Measurements from ENCODE around the gene DNER. TPM values are rescaled to one million over a fixed set of nuclear protein-coding genes. Genes with fewer than 3 reads are reported as not detected.

Gene DNER
- total and polyA plus RNA-seq, 10 of the 15 experiments (the other 5 are each of a cell fraction or from before 2014, with no cell fraction given), result 0.04 to 0.08 (median 0.07) TPM; not detected in 7

- TF ChIP-seq ESRRA (IDR thresholded peaks at IDR 0.05; ENCODE audit: low read length) (no peak), CEBPZ (IDR thresholded peaks at IDR 0.05; ENCODE audit: low read depth, low read length) (no peak), TARDBP (IDR thresholded peaks at IDR 0.05; ENCODE audit: borderline replicate concordance) (no peak), RCOR1 (conservative IDR thresholded peaks at IDR 0.05; ENCODE audit: low read depth, low read length) (no peak), NFXL1 (IDR thresholded peaks at IDR 0.05; ENCODE audit: borderline replicate concordance) (no peak), EGR1 (IDR thresholded peaks at IDR 0.05; ENCODE audit: borderline replicate concordance in 1 of 2, low read depth in 2 of 2, low read length in 2 of 2) (no peak), KAT2A (conservative IDR thresholded peaks at IDR 0.05; ENCODE audit: control insufficient read depth, low read depth, low read length) (no peak), JUNB (IDR thresholded peaks at IDR 0.05) (no peak)
Observed at GRCh38 chr2:229582151-229582550, 132.2 kb downstream of the DNER start (continued).

- ChIA-PET POLR2A (no interaction called here), SMC1A (ENCODE audit: uncharacterized antibody, unreplicated experiment) (interaction anchor here (0.6 to 1.5 kb wide), 2 partner anchors 189 to 446 kb away, joined by 4 to 5 read pairs; no protein-coding TSS in a partner anchor), RAD21 (ENCODE audit: unreplicated experiment) (no interaction called here), CTCF (interaction anchor here (0.7 to 1.1 kb wide), 2 partner anchors 9 to 246 kb away, joined by 3 to 4 read pairs; no protein-coding TSS in a partner anchor)
- Histone ChIP-seq H3K4me2 (ENCODE audit: control insufficient read depth, insufficient read depth) (no peak overlapping the region), H3K4me3 (no peak overlapping the region), H3K36me3 (ENCODE audit: control insufficient read depth in 2 of 2, insufficient read depth in 2 of 2, low read length in 1 of 2) (no peaks in the 10 kb centered on the region), H4K20me1 (ENCODE audit: control insufficient read depth, insufficient read depth) (no peaks in the 10 kb centered on the region), H3K27ac (ENCODE audit: control insufficient read depth, insufficient read depth) (no peak overlapping the region), H2AFZ (ENCODE audit: control insufficient read depth, low read depth, low read length) (no peak overlapping the region), H3K4me1 (ENCODE audit: control insufficient read depth, insufficient read depth, low read length) (no peaks in the 10 kb centered on the region), H3K9ac (ENCODE audit: control insufficient read depth, insufficient read depth, low read length) (no peak overlapping the region), H3K79me2 (ENCODE audit: control insufficient read depth, insufficient read depth, low read length) (no peaks in the 10 kb centered on the region), H3K9me3 (replicated peaks; ENCODE audit: control insufficient read depth, insufficient read depth, low read length) (no peaks in the 10 kb centered on the region), H3K27me3 (replicated peaks in 1 of 2; ENCODE audit: control insufficient read depth in 2 of 2, insufficient read depth in 2 of 2, low read length in 1 of 2) (no peaks in the 10 kb centered on the region; a peak in 1 of 4 replicates)
- ATAC-seq, result no peak
- no TSS peak for BruUV-seq (replicated peaks)
- TF ChIP-seq MTA2 (IDR thresholded peaks at IDR 0.05; ENCODE audit: low read depth), result no peak
- no peak for TF ChIP-seq POLR2AphosphoS2 (IDR thresholded peaks at IDR 0.05; ENCODE audit: low read depth, low read length)
- no peak for TF ChIP-seq POLR2A (IDR thresholded peaks at IDR 0.05; ENCODE audit: low read depth, low read length)
- intact Hi-C loops (cut with micrococcal nuclease; ENCODE audit: unreplicated experiment), result no loop called here
- no peak for FAIRE-seq
- DNase-seq (ENCODE audit: low read depth, low spot score), result no peak
- in situ Hi-C loops (cut with MboI), result no loop called here
- WGBS (ENCODE audit: insufficient coverage, insufficient replicate concordance, low lambda C conversion rate, missing lambda C conversion rate), result under 1% methylated on average over 8 of the region's 8 CpGs
Observed at GRCh38 chr2:229578052-229578846, 136.1 kb downstream of the DNER start.
